Activated T-helper 17 cell treated with anti-CD3 and anti-CD28 coated beads, Interleukin-2, amount 50 U/mL, for 72 hours (primary cell): ENCODE measurements around the gene SCGB1D4. TPM values are rescaled to one million over a fixed set of nuclear protein-coding genes. Genes with fewer than 3 reads are reported as not detected.

ENCODE experiments used
- ATAC-seq: fragments of 150-1000 bp; cut with Tn5 transposase; replicated peaks from 2 replicates; pipeline ENCODE4 v1.10.0; 2021; ENCODE audit warnings: mild to moderate bottlenecking, moderate library complexity
- H3K27ac Mint-ChIP-seq: one replicate; pipeline ENCODE4 v1.8.0; 2022; ENCODE audit warnings: mixed read lengths
- H3K27me3 Mint-ChIP-seq: one replicate; pipeline ENCODE4 v1.8.0; 2022; ENCODE audit warnings: mixed read lengths
- H3K36me3 Mint-ChIP-seq: one replicate; pipeline ENCODE4 v1.8.0; 2022; ENCODE audit warnings: low read depth, mild to moderate bottlenecking, mixed read lengths
- H3K4me1 Mint-ChIP-seq: one replicate; pipeline ENCODE4 v1.8.0; 2022; ENCODE audit warnings: mixed read lengths
- H3K4me3 Mint-ChIP-seq: one replicate; pipeline ENCODE4 v1.8.0; 2022; ENCODE audit warnings: mild to moderate bottlenecking, mixed read lengths
- H3K9me3 Mint-ChIP-seq: one replicate; pipeline ENCODE4 v1.8.0; 2022; ENCODE audit warnings: mixed read lengths
- total RNA-seq, 2 donors: library from RNA; stranded (reverse); gene quantifications; one replicate each; pipeline ENCODE4 v1.2.3, GENCODE V29; 2022

SCGB1D4 gene
- total RNA-seq, 2 donors from 2014 or later, result not detected

DNA sequence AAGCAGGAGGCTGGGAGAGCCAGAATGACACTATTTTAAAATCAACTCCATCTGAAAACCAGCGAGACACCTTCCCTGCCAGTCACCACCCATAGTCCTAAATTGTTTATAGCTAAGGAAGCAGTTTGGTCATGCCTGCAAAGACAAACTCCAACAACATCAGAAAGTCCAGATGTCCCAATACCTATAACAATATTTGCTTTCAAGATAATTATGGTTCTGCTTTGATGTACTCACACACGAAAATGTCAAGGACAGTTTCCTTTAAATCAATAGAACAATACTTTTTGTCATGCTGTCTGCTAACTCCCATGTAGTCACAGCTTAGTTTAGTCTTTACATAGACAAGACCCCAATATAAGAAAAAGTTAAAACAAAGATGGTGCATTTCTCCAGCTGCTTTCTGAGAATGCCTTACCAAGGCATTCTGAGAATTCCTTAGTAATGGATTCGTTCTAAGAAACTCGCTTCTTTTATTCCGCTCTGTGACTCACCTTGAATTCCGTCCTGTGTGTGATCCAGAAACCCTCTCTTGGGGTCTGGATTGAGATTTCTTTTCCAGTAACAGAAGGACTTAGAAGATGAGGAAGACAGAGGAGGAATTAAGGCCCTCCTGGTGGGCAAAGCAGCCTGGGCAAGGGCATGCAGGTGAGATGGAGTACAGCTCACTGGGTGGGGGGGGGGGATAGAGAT, 38.5 kb downstream of the SCGB1D4 start:
- no peak for ATAC-seq
- Mint-ChIP-seq H3K9me3 (no peaks in the 10 kb centered on the region), H3K27ac (no peak overlapping the region), H3K36me3 (no peaks in the 10 kb centered on the region), H3K27me3 (peaks cover 10% of the 10 kb centered on the region), H3K4me1 (peaks cover 6% of the 10 kb centered on the region), H3K4me3 (no peak overlapping the region)

GRCh38 chr11:62256281-62256680, 42.6 kb downstream of the SCGB1D4 start:
- Mint-ChIP-seq H3K36me3 (no peaks in the 10 kb centered on the region), H3K4me3 (no peak overlapping the region), H3K27ac (no peak overlapping the region), H3K9me3 (peaks cover 9% of the 10 kb centered on the region), H3K27me3 (peaks cover 15% of the 10 kb centered on the region), H3K4me1 (no peaks in the 10 kb centered on the region)
- ATAC-seq, result no peak

GRCh38 chr11:62253999-62254542, 44.8 kb downstream of the SCGB1D4 start:
- Mint-ChIP-seq H3K36me3 (no peaks in the 10 kb centered on the region), H3K4me1 (no peaks in the 10 kb centered on the region), H3K4me3 (no peak overlapping the region), H3K27ac (no peak overlapping the region), H3K9me3 (peaks cover 27% of the 10 kb centered on the region), H3K27me3 (peaks cover 25% of the 10 kb centered on the region)
- no peak for ATAC-seq

- H3K36me3 Mint-ChIP-seq, result no peaks in the 10 kb centered on the region
- peaks cover 27% of the 10 kb centered on the region for H3K9me3 Mint-ChIP-seq
- no peaks in the 10 kb centered on the region for H3K4me1 Mint-ChIP-seq
- H3K27me3 Mint-ChIP-seq, result peaks cover 36% of the 10 kb centered on the region
- no peak for ATAC-seq
- no peak overlapping the region for H3K27ac Mint-ChIP-seq
- H3K4me3 Mint-ChIP-seq, result no peak overlapping the region
These were observed 47.2 kb downstream of the SCGB1D4 start for GRCh38 chr11:62251698-62252097.

Other genes with a start within 250 kb of the SCGB1D4 start
- 100 to 1,000 TPM; 125 to 142 TPM for gene INCENP, start 175.1 kb downstream of the SCGB1D4 start, total RNA-seq
- not detected for gene SCGB1D1, start 108.9 kb downstream of the SCGB1D4 start, total RNA-seq
- gene SCGB2A1, start 90.4 kb downstream of the SCGB1D4 start, total RNA-seq, result not detected
- not detected for gene SCGB1D2, start 56.8 kb downstream of the SCGB1D4 start, total RNA-seq
- gene SCGB2A2, start 28.9 kb downstream of the SCGB1D4 start, total RNA-seq, result not detected
- 1 to 10 TPM; 1.3 to 2.2 TPM for gene ASRGL1, start 38.4 kb upstream of the SCGB1D4 start, total RNA-seq
- gene SCGB1A1, start 120.0 kb upstream of the SCGB1D4 start, total RNA-seq, result not detected
- 100 to 1,000 TPM; 155 to 336 TPM for gene AHNAK, start 247.7 kb upstream of the SCGB1D4 start, total RNA-seq